ENCODE data around the gene DTHD1. TPM values are rescaled to one million over a fixed set of nuclear protein-coding genes. Genes with fewer than 3 reads are reported as not detected.

DTHD1 gene
- total RNA-seq, 1 experiment from 2014 or later = not detected

DNA sequence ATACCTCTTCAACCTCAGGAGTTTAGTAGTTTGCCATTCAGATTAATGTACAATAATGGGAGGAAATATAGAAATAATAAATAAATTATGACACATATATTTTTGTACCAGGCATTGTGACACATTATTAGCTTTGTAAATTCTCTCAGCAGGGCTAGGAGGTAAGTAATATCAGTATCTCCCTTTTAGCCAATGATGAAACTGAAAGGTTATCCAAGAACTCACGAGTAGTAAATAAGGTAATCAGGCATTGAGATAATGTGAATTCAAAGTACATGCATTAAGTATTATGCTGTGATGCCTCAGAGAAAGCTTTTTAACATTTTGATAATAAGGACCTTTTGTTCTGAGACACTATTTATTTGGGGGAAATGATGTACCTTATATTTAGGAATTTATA, 31.8 kb upstream of the DTHD1 start:
- Histone ChIP-seq H3K4me3 (ENCODE audit: low read depth, low read length, poor library complexity, severe bottlenecking) (no peak overlapping the region), H3K9me3 (ENCODE audit: low read depth, low read length, poor library complexity, severe bottlenecking) (no peaks in the 10 kb centered on the region), H3K36me3 (ENCODE audit: insufficient read depth, low read length, poor library complexity, severe bottlenecking) (no peaks in the 10 kb centered on the region), H3K27me3 (replicated peaks; ENCODE audit: insufficient read depth, low read depth, low read length, poor library complexity) (peaks cover 18% of the 10 kb centered on the region), H3K4me1 (ENCODE audit: insufficient read depth, low read length, poor library complexity, severe bottlenecking) (no peaks in the 10 kb centered on the region), H3K27ac (ENCODE audit: low read depth, low read length, poor library complexity, severe bottlenecking) (no peak overlapping the region)
- ChIA-PET CTCF (no interaction called here), POLR2A (ENCODE audit: low non-redundant PET) (interaction anchor here (0.6 kb wide), 1 partner anchor 581 kb away, joined by 3 read pairs; no protein-coding TSS in a partner anchor)
- no peak for DNase-seq (ENCODE audit: low spot score)
- TF ChIP-seq EZH2 (IDR thresholded peaks at IDR 0.05; ENCODE audit: borderline replicate concordance, low read depth, low read length, poor library complexity, severe bottlenecking) = no peak
- TF ChIP-seq CTCF (conservative IDR thresholded peaks at IDR 0.05; ENCODE audit: low read depth, low read length) = no peak
- no TSS peak for BruUV-seq (replicated peaks)
- intact Hi-C loops (cut with micrococcal nuclease; ENCODE audit: unreplicated experiment) = no loop called here

- Histone ChIP-seq H3K36me3 (ENCODE audit: insufficient read depth, low read length, poor library complexity, severe bottlenecking) (no peaks in the 10 kb centered on the region), H3K27me3 (replicated peaks; ENCODE audit: insufficient read depth, low read depth, low read length, poor library complexity) (no peaks in the 10 kb centered on the region), H3K9me3 (ENCODE audit: low read depth, low read length, poor library complexity, severe bottlenecking) (no peaks in the 10 kb centered on the region), H3K4me3 (ENCODE audit: low read depth, low read length, poor library complexity, severe bottlenecking) (no peak overlapping the region), H3K27ac (ENCODE audit: low read depth, low read length, poor library complexity, severe bottlenecking) (no peak overlapping the region), H3K4me1 (ENCODE audit: insufficient read depth, low read length, poor library complexity, severe bottlenecking) (no peaks in the 10 kb centered on the region)
- intact Hi-C loops (cut with micrococcal nuclease; ENCODE audit: unreplicated experiment) = no loop called here
- DNase-seq (ENCODE audit: low spot score) = no peak
- BruUV-seq (replicated peaks) = no TSS peak
- ChIA-PET POLR2A (ENCODE audit: low non-redundant PET) (no interaction called here), CTCF (no interaction called here)
- TF ChIP-seq EZH2 (IDR thresholded peaks at IDR 0.05; ENCODE audit: borderline replicate concordance, low read depth, low read length, poor library complexity, severe bottlenecking) (no peak), CTCF (conservative IDR thresholded peaks at IDR 0.05; ENCODE audit: low read depth, low read length) (no peak)
Measured at GRCh38 chr4:36251983-36252382, 29.4 kb upstream of the DTHD1 start.

DNA sequence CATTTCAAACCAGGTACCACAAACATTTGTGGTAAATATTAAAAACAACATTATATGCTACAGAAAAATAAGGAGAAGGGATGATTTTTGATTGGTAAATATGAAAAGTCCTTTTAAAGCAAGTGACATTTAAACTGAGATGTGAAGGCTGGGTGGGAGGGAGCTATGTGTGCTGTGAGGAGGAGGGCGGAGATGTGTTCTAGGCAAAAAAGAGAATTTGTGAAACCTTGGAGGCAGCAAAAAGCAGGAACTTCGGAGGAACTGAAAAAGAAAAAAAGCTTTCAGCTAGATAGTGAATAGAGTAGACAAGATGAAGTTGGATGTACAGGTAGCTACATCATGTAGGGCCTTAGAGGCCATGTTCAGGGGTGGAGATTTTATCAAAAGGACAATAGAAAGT, 27.0 kb upstream of the DTHD1 start:
- Histone ChIP-seq H3K4me3 (ENCODE audit: low read depth, low read length, poor library complexity, severe bottlenecking) (no peak overlapping the region), H3K27me3 (replicated peaks; ENCODE audit: insufficient read depth, low read depth, low read length, poor library complexity) (no peaks in the 10 kb centered on the region), H3K9me3 (ENCODE audit: low read depth, low read length, poor library complexity, severe bottlenecking) (no peaks in the 10 kb centered on the region), H3K27ac (ENCODE audit: low read depth, low read length, poor library complexity, severe bottlenecking) (no peak overlapping the region), H3K4me1 (ENCODE audit: insufficient read depth, low read length, poor library complexity, severe bottlenecking) (no peaks in the 10 kb centered on the region), H3K36me3 (ENCODE audit: insufficient read depth, low read length, poor library complexity, severe bottlenecking) (no peaks in the 10 kb centered on the region)
- no TSS peak for BruUV-seq (replicated peaks)
- POLR2A ChIA-PET (ENCODE audit: low non-redundant PET) = no interaction called here
- intact Hi-C loops (cut with micrococcal nuclease; ENCODE audit: unreplicated experiment) = no loop called here
- TF ChIP-seq EZH2 (IDR thresholded peaks at IDR 0.05; ENCODE audit: borderline replicate concordance, low read depth, low read length, poor library complexity, severe bottlenecking) (no peak), CTCF (conservative IDR thresholded peaks at IDR 0.05; ENCODE audit: low read depth, low read length) (no peak)
- DNase-seq (ENCODE audit: low spot score) = no peak
- CTCF ChIA-PET = no interaction called here

All from A673 (cell line).